ENCODE measurements around the gene HAGH. TPM values are rescaled to one million over a fixed set of nuclear protein-coding genes. Genes with fewer than 3 reads are reported as not detected.

HAGH gene
- total RNA-seq, 1 experiment from 2014 or later: 48.2 TPM

DNA sequence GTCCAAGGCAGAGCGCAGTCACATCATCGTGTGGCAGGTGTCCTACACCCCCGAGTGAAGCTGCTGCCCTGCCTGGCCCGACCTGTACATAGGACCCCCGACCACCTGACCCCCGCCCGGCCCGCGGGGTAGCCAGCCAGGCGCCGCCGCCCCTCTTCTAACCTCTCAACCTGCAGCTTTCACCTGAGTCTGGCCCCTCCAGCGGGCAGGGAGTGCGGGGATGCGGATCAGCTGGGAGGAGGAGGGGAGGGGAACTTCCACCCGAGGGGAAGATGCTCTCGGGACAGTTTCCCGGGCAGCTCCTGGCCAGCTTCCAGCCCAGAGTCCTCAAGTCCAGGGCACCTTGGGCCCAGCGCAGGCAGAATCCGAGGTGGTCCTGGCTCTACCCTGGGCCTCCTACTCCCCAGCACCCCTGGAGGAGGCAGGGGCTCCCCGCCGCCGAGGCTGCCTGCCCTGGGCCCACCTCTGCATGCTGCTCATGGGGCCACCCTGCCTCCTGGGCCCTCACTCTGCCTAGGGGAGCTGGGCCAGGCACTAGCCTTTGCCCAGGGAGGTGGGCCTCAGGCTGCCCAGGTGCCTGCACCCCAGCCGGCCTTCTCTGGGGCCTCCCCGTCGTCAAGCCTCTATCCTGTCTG, 57.7 kb downstream of the HAGH start:
- Mint-ChIP-seq H3K4me3 (ENCODE audit: low read depth, unreplicated experiment) (peak overlapping the region; percentile 14), H3K9me3 (ENCODE audit: low read depth, unreplicated experiment) (no peaks in the 10 kb centered on the region), H3K36me3 (ENCODE audit: insufficient read depth, unreplicated experiment) (peaks cover 73% of the 10 kb centered on the region), H3K27me3 (ENCODE audit: unreplicated experiment) (no peaks in the 10 kb centered on the region), H3K4me1 (ENCODE audit: low read depth, unreplicated experiment) (peaks cover 8% of the 10 kb centered on the region), H3K27ac (ENCODE audit: unreplicated experiment) (peak overlapping the region; percentile 56)
- CTCF ChIA-PET: interaction anchor here (0.5 to 0.6 kb wide), 2 partner anchors 348 to 438 kb away, joined by 3 read pairs; no protein-coding TSS in a partner anchor
- BruUV-seq (replicated peaks): no TSS peak
- no peak for TF ChIP-seq CTCF (IDR thresholded peaks at IDR 0.05; ENCODE audit: unreplicated experiment)
- intact Hi-C loops (cut with micrococcal nuclease; ENCODE audit: unreplicated experiment): no loop called here
- no peak for DNase-seq

- Mint-ChIP-seq H3K9me3 (ENCODE audit: low read depth, unreplicated experiment) (no peaks in the 10 kb centered on the region), H3K36me3 (ENCODE audit: insufficient read depth, unreplicated experiment) (peaks cover 66% of the 10 kb centered on the region), H3K4me1 (ENCODE audit: low read depth, unreplicated experiment) (peaks cover 8% of the 10 kb centered on the region), H3K4me3 (ENCODE audit: low read depth, unreplicated experiment) (peak overlapping the region; percentile 14), H3K27ac (ENCODE audit: unreplicated experiment) (peak overlapping the region; percentile 56), H3K27me3 (ENCODE audit: unreplicated experiment) (no peaks in the 10 kb centered on the region)
- no TSS peak for BruUV-seq (replicated peaks)
- no peak for TF ChIP-seq CTCF (IDR thresholded peaks at IDR 0.05; ENCODE audit: unreplicated experiment)
- intact Hi-C loops (cut with micrococcal nuclease; ENCODE audit: unreplicated experiment): no loop called here
- CTCF ChIA-PET: interaction anchor here (0.6 kb wide), 1 partner anchor 347 kb away, joined by 3 read pairs; no protein-coding TSS in a partner anchor
- DNase-seq: no peak
Measured at GRCh38 chr16:1768061-1768766, 58.4 kb downstream of the HAGH start.

- H3K27me3 Mint-ChIP-seq (ENCODE audit: unreplicated experiment): no peaks in the 10 kb centered on the region
Measured at GRCh38 chr16:1767116-1767994, 59.3 kb downstream of the HAGH start.

More at GRCh38 chr16:1767116-1767994, 59.3 kb downstream of the HAGH start:
- Mint-ChIP-seq H3K27ac (ENCODE audit: unreplicated experiment) (no peak overlapping the region), H3K9me3 (ENCODE audit: low read depth, unreplicated experiment) (no peaks in the 10 kb centered on the region), H3K4me1 (ENCODE audit: low read depth, unreplicated experiment) (peaks cover 8% of the 10 kb centered on the region), H3K36me3 (ENCODE audit: insufficient read depth, unreplicated experiment) (peaks cover 64% of the 10 kb centered on the region), H3K4me3 (ENCODE audit: low read depth, unreplicated experiment) (no peak overlapping the region)
- CTCF ChIA-PET: no interaction called here
- no TSS peak for BruUV-seq (replicated peaks)
- no peak for TF ChIP-seq CTCF (IDR thresholded peaks at IDR 0.05; ENCODE audit: unreplicated experiment)
- DNase-seq: no peak
- intact Hi-C loops (cut with micrococcal nuclease; ENCODE audit: unreplicated experiment): no loop called here
